Right lobe of liver (tissue), 4 donors: ENCODE measurements around the gene FADS2.

Experiments used
- CTCF ChIP-seq, 4 donors: fragments of 200-600 bp in 3 of 4; fragments of 450-650 bp in 1 of 4; IDR thresholded peaks; one replicate each; pipeline versions ENCODE4 v1.5.1 to v1.8.0; 2016 to 2022; ENCODE audit warnings: antibody characterized with exemption in 4 of 4, mild to moderate bottlenecking in 2 of 4
- POLR2A ChIP-seq: fragments of 450-650 bp; IDR thresholded peaks from one replicate; pipeline ENCODE4 v1.6.1; 2017; ENCODE audit warnings: antibody characterized with exemption, mild to moderate bottlenecking
- donor health status: DM: no; HTN: no; CAD: no.
- donor health status: DM: no; HTN: no; CAD: no.
- donor health status: DM: no; HTN: yes; CAD: no.

DNA sequence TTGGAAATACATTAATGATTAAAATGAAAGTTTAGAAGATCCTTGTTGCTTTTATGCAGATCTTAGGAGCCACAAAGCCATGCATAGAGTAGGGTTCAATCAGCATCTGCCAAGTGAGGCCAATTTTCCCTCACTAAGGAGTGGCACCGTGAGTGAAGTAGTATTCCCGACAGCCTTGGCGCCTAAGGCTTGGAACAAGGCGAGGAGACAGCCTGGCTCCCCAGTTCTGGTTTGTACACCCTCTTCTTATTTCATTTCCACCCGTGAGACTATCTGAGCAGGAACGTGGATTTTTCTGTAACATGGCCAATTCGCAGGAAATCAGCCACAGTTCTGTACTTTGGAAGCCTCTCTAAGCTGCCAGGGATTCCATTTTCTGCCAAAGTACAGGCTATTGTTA lies 22.6 kb downstream of the FADS2 start:
- TF ChIP-seq CTCF (IDR thresholded peaks at IDR 0.05): no peak
- TF ChIP-seq POLR2A: no peak
